Astrocyte (in vitro differentiated cells and primary cell): ENCODE measurements around the gene PRKRA. TPM values are rescaled to one million over a fixed set of nuclear protein-coding genes. Genes with fewer than 3 reads are reported as not detected.
A peak's percentile ranks its signal among the peaks of the same experiment; 100 is the strongest.
"Not testable (repeated sequence)": the region's sequence is repeated elsewhere in the genome, so short reads cannot be mapped to it uniquely, and the experiment has no call there.

ENCODE experiments used
- DNase-seq: peaks from one replicate; pipeline ENCODE4 v3.0.0-alpha.2; 2010; ENCODE audit warnings: low read depth
- FAIRE-seq: peaks from 2 replicates; lab custom pipeline; 2011; peaks lifted over from hg19 to GRCh38; lab: Jason Lieb, UNC
- H2AFZ ChIP-seq: 2 replicates; pipeline ENCODE4 v1.6.0; 2012; ENCODE audit warnings: low read depth, low read length, inconsistent platforms
- H3K27ac ChIP-seq: 2 replicates; pipeline ENCODE4 v1.5.1; 2011; ENCODE audit warnings: low read depth, low read length, inconsistent platforms
- H3K27me3 ChIP-seq: 2 replicates; pipeline ENCODE4 v1.6.0; 2011; ENCODE audit warnings: low read length, inconsistent platforms; ENCODE audit not compliant: insufficient read depth
- H3K36me3 ChIP-seq: 2 replicates; pipeline ENCODE4 v1.5.1; 2011; ENCODE audit warnings: low read length, inconsistent platforms; ENCODE audit not compliant: insufficient read depth
- H3K4me1 ChIP-seq: 2 replicates; pipeline ENCODE4 v1.5.1; 2011; ENCODE audit warnings: low read length, inconsistent platforms; ENCODE audit not compliant: insufficient read depth
- H3K4me2 ChIP-seq: 2 replicates; pipeline ENCODE4 v1.6.0; 2012; ENCODE audit warnings: low read length, inconsistent platforms
- H3K4me3 ChIP-seq: 2 replicates; pipeline ENCODE4 v1.5.1; 2011; ENCODE audit warnings: low read depth, mild to moderate bottlenecking, low read length, inconsistent platforms; ENCODE audit not compliant: insufficient read depth
- H3K79me2 ChIP-seq: 2 replicates; pipeline ENCODE4 v1.6.0; 2012; ENCODE audit warnings: mild to moderate bottlenecking, low read length, inconsistent platforms; ENCODE audit not compliant: insufficient read depth
- H3K9ac ChIP-seq: 2 replicates; pipeline ENCODE4 v1.6.0; 2012; ENCODE audit warnings: mild to moderate bottlenecking, low read length, inconsistent platforms
- H3K9me3 ChIP-seq: 2 replicates; pipeline ENCODE4 v1.5.1; 2012; ENCODE audit warnings: low read depth, mild to moderate bottlenecking, low read length, inconsistent platforms; ENCODE audit not compliant: insufficient read depth
- H4K20me1 ChIP-seq: 2 replicates; pipeline ENCODE4 v1.6.0; 2012; ENCODE audit warnings: low read length, inconsistent platforms; ENCODE audit not compliant: insufficient read depth
- H3K27ac Mint-ChIP-seq: one replicate; pipeline ENCODE4 v1.8.0; 2021; ENCODE audit warnings: mild to moderate bottlenecking, mixed read lengths; ENCODE audit not compliant: unreplicated experiment
- H3K27me3 Mint-ChIP-seq: one replicate; pipeline ENCODE4 v1.8.0; 2021; ENCODE audit warnings: low read depth, mixed read lengths; ENCODE audit not compliant: unreplicated experiment
- H3K36me3 Mint-ChIP-seq: one replicate; pipeline ENCODE4 v1.8.0; 2021; ENCODE audit warnings: low read depth, mixed read lengths; ENCODE audit not compliant: unreplicated experiment
- H3K4me1 Mint-ChIP-seq: one replicate; pipeline ENCODE4 v1.8.0; 2021; ENCODE audit warnings: low read depth, mixed read lengths; ENCODE audit not compliant: unreplicated experiment
- H3K4me3 Mint-ChIP-seq: one replicate; pipeline ENCODE4 v1.8.0; 2021; ENCODE audit warnings: mild to moderate bottlenecking, moderate library complexity, mixed read lengths; ENCODE audit not compliant: unreplicated experiment
- H3K9me3 Mint-ChIP-seq: one replicate; pipeline ENCODE4 v1.8.0; 2021; ENCODE audit warnings: mild to moderate bottlenecking, mixed read lengths; ENCODE audit not compliant: unreplicated experiment
- CTCF ChIP-seq: IDR thresholded peaks from 2 replicates; pipeline ENCODE4 v1.5.1; 2011; ENCODE audit warnings: low read depth, mild to moderate bottlenecking, inconsistent platforms, low read length, moderate library complexity; ENCODE audit not compliant: insufficient read depth
- EZH2 ChIP-seq: IDR thresholded peaks from 2 replicates; pipeline ENCODE4 v1.6.1; 2012; ENCODE audit warnings: mild to moderate bottlenecking, low read length, inconsistent platforms; ENCODE audit not compliant: insufficient read depth
- total RNA-seq: library from RNA; stranded (reverse); gene quantifications from 2 replicates; pipeline ENCODE4 v1.2.1, GENCODE V29; 2021

Gene PRKRA
- total RNA-seq, 1 donor from 2014 or later, result 43.2 TPM

- Mint-ChIP-seq H3K4me3 (peak overlapping the region; percentile 87), H3K36me3 (no peaks in the 10 kb centered on the region), H3K4me1 (peaks cover 10% of the 10 kb centered on the region), H3K9me3 (no peaks in the 10 kb centered on the region), H3K27ac (peak overlapping the region; percentile 98), H3K27me3 (no peaks in the 10 kb centered on the region)
- Histone ChIP-seq H3K4me2 (peak overlapping the region; percentile 86), H3K4me1 (peaks cover 6% of the 10 kb centered on the region), H3K36me3 (no peaks in the 10 kb centered on the region), H3K9ac (peak overlapping the region; percentile 96), H3K27ac (peak overlapping the region; percentile 98), H4K20me1 (no peaks in the 10 kb centered on the region), H3K27me3 (no peaks in the 10 kb centered on the region), H2AFZ (peak overlapping the region; percentile 84), H3K4me3 (peak overlapping the region; percentile 82), H3K79me2 (peaks cover 16% of the 10 kb centered on the region), H3K9me3 (no peaks in the 10 kb centered on the region)
- FAIRE-seq, result no peak
- TF ChIP-seq EZH2 (no peak), CTCF (no peak)
- DNase-seq, result peak; percentile 68
These were observed 37.3 kb downstream of the PRKRA start for GRCh38 chr2:178413472-178414265.

- not testable (repeated sequence) for H3K4me1 Mint-ChIP-seq, H3K36me3 Mint-ChIP-seq, H3K4me3 ChIP-seq, H3K36me3 ChIP-seq, H3K4me1 ChIP-seq, H3K27ac Mint-ChIP-seq, H3K27me3 ChIP-seq, H3K27me3 Mint-ChIP-seq, H3K27ac ChIP-seq, H3K9me3 Mint-ChIP-seq, H3K4me2 ChIP-seq, H2AFZ ChIP-seq, FAIRE-seq, H4K20me1 ChIP-seq, H3K9ac ChIP-seq, DNase-seq, H3K9me3 ChIP-seq
- H3K4me3 Mint-ChIP-seq, result peak overlapping the region; percentile 87
- peaks cover 13% of the 10 kb centered on the region for H3K79me2 ChIP-seq
These were observed 38.5 kb downstream of the PRKRA start for GRCh38 chr2:178412453-178412852.

GRCh38 chr2:178412047-178412446, 38.9 kb downstream of the PRKRA start:
- H3K79me2 ChIP-seq, result peaks cover 13% of the 10 kb centered on the region
- no peak overlapping the region for H3K27ac Mint-ChIP-seq
- no peak overlapping the region for H2AFZ ChIP-seq
- H3K4me2 ChIP-seq, result no peak overlapping the region
- no peak overlapping the region for H3K4me3 Mint-ChIP-seq
- no peak overlapping the region for H3K9ac ChIP-seq
- H3K9me3 Mint-ChIP-seq, result no peaks in the 10 kb centered on the region
- H3K36me3 Mint-ChIP-seq, result no peaks in the 10 kb centered on the region
- H3K4me1 ChIP-seq, result peaks cover 6% of the 10 kb centered on the region
- no peaks in the 10 kb centered on the region for H3K27me3 Mint-ChIP-seq
- H3K36me3 ChIP-seq, result no peaks in the 10 kb centered on the region
- no peak overlapping the region for H3K27ac ChIP-seq
- no peak for FAIRE-seq
- no peak for DNase-seq
- H3K9me3 ChIP-seq, result no peaks in the 10 kb centered on the region
- H3K4me3 ChIP-seq, result no peak overlapping the region
- no peaks in the 10 kb centered on the region for H4K20me1 ChIP-seq
- TF ChIP-seq CTCF (no peak), EZH2 (no peak)
- peaks cover 7% of the 10 kb centered on the region for H3K4me1 Mint-ChIP-seq
- H3K27me3 ChIP-seq, result no peaks in the 10 kb centered on the region
